ENCODE results near the gene MTHFSD. TPM values are rescaled to one million over a fixed set of nuclear protein-coding genes. Genes with fewer than 3 reads are reported as not detected.

MTHFSD gene
- total and polyA plus RNA-seq, 10 donors = 9.1 to 32.1 (median 18.0) TPM

DNA sequence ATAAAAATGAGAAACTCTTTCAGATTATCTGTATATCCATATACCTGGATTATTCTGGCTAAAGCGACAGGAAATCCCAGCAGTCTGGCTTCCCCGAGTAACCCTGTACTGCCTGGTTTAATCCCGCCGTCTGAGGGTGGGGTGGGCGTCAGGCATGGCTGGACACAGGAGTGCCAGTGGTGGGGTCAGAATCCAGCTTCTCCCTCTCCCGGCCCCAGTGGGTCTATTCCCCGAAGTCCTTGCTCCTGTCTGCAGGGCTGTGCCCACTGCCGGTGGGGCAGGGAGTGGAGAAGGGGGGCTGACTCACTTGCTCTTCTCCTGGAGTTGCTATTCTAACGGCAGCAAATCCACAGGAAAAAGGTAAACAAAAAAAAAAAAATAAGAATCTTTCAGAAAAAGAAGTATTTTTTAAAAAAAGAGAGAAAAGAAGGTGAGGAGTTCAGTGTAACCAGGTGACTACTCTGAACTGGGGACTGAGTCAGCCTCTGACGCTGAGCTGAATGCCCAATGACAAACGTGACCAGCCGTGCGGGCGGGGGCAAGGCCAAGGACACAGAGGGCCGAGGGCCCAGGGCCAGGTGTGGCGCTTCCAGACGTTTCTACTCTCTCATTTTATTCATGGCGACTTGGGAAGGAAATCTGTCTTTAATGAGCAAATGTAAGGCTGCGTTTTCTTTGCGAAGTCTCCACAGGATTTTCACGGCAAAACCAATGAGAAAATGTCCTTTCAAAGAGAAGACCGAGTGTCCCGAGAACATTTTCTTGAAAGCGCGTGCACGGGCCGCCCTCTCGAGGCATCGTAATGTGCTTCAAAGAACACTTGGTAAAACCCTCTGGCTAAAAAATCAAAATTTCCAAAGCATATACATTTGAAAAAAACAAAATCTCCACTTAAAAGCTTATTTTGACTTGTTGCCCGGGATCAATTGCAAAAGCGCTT is 24.5 kb downstream of the MTHFSD start:
- Histone ChIP-seq H3K36me3 (peaks cover 0 to 71% (median 24%) of the 10 kb centered on the region in 6 donors), H3K27ac (no peak overlapping the region), H3K9me3 (no peaks in the 10 kb centered on the region), H3K4me3 (no peak overlapping the region), H3K4me1 (no peaks in the 10 kb centered on the region), H3K27me3 (replicated peaks in 1 of 7) (no peaks in the 10 kb centered on the region)
- TF ChIP-seq POLR2A (IDR thresholded peaks at IDR 0.05) = no peak
- TF ChIP-seq POLR2AphosphoS5 (IDR thresholded peaks at IDR 0.05) = no peak
- TF ChIP-seq, protein P1, sequence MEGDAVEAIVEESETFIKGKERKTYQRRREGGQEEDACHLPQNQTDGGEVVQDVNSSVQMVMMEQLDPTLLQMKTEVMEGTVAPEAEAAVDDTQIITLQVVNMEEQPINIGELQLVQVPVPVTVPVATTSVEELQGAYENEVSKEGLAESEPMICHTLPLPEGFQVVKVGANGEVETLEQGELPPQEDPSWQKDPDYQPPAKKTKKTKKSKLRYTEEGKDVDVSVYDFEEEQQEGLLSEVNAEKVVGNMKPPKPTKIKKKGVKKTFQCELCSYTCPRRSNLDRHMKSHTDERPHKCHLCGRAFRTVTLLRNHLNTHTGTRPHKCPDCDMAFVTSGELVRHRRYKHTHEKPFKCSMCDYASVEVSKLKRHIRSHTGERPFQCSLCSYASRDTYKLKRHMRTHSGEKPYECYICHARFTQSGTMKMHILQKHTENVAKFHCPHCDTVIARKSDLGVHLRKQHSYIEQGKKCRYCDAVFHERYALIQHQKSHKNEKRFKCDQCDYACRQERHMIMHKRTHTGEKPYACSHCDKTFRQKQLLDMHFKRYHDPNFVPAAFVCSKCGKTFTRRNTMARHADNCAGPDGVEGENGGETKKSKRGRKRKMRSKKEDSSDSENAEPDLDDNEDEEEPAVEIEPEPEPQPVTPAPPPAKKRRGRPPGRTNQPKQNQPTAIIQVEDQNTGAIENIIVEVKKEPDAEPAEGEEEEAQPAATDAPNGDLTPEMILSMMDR (IDR thresholded peaks at IDR 0.05 in 8 of 11, conservative IDR thresholded peaks at IDR 0.05 in 3 of 11) = no peak
- intact Hi-C loops (cut with DNase I; ENCODE audit: low total_unique reads) = no loop called here
- no peak for DNase-seq
- 86 to 89% (median 87%) methylated on average over 31 of the region's 31 CpGs for WGBS, 5 donors

DNA sequence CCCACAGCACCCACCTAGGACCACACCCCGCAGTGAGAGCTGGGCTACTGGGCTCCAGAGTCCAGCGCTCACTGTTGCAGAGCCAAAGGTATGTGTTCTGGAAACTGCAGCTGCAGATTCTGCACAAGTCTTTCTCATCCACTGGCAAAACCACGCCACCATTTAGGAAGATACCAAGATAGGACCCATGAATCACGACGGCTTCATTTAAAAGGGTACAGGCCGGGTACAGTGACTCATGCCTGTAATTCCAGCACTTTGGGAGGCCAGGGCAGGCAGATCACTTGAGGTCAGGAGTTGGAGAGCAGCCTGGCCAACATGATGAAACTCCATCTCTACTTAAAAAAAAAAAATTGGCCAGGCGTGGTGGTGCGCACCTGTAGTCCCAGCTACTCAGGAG is 25.9 kb downstream of the MTHFSD start:
- Histone ChIP-seq H3K4me1 (no peaks in the 10 kb centered on the region), H3K27ac (no peak overlapping the region), H3K9me3 (no peaks in the 10 kb centered on the region), H3K27me3 (replicated peaks in 1 of 7) (peaks cover 0 to under 1% (median 0%) of the 10 kb centered on the region in 7 donors), H3K4me3 (no peak overlapping the region), H3K36me3 (peaks cover 0 to 57% (median 24%) of the 10 kb centered on the region in 6 donors)
- DNase-seq = no peak
- no peak for TF ChIP-seq POLR2AphosphoS5 (IDR thresholded peaks at IDR 0.05)
- no peak for TF ChIP-seq POLR2A (IDR thresholded peaks at IDR 0.05)
- TF ChIP-seq, protein P1 (IDR thresholded peaks at IDR 0.05 in 8 of 11, conservative IDR thresholded peaks at IDR 0.05 in 3 of 11) = no peak
- WGBS, 5 donors = 83 to 94% (median 90%) methylated on average over 8 of the region's 8 CpGs
- intact Hi-C loops (cut with DNase I; ENCODE audit: low total_unique reads) = loop anchor here (10.0 kb wide), 1 partner anchor 484 kb away; no protein-coding TSS in a partner anchor

DNA sequence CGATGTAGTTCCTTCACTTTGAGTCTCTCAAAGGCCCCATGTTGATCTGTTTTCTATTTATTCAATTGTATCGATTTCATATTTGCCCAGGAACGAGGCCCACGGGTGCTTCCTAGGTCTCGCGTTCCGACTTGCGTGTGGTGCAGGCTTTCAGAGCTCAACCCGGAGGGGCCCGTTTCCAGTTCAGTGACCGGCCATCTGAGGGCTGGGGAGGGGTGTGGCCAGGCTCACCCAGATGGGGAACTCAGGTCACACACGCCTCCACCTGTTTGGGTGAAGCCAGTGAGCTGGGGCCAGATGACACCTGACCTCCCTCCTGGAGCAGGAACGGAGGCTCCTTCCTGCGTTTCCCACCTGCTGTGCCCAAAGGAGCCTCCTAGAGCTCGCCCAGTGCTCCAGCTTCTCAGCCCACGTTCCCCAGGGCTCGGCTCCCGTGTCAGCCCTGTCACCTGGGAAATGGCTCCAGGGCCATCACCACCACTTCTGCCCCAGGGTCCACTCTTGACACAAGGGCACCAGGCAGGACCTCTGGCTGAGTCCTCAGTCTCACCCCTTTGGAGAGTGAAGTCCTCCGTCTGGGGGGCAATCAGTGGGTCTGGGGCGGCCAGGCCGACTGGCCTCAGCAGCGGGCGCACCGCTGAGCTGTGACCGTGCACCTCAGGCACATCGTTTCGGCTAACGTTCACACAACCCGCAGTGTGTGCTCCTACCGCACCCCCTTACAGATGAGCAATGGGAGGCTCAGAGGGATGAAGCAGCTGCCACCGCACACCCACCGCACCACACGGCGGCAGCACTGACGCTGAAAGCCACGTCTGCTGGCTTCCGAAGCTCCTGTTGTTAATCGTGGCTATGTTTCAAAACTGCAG is 26.7 kb downstream of the MTHFSD start:
- H3K27ac ChIP-seq = no peak overlapping the region
- peaks cover 0 to 49% (median 20%) of the 10 kb centered on the region in 6 donors for H3K36me3 ChIP-seq
- TF ChIP-seq POLR2AphosphoS5 (IDR thresholded peaks at IDR 0.05) (peak in 1 of 3 donors; percentile 31), POLR2A (IDR thresholded peaks at IDR 0.05) (no peak)
- TF ChIP-seq, protein P1 (IDR thresholded peaks at IDR 0.05 in 8 of 11, conservative IDR thresholded peaks at IDR 0.05 in 3 of 11) = no peak
- H3K4me3 ChIP-seq = no peak overlapping the region
- WGBS, 5 donors = 88 to 95% (median 94%) methylated on average over 27 to 38 of the region's 38 CpGs
- peaks cover 0 to 9% (median 0%) of the 10 kb centered on the region in 7 donors for H3K27me3 ChIP-seq (replicated peaks in 1 of 7)
- no peaks in the 10 kb centered on the region for H3K9me3 ChIP-seq
- DNase-seq = no peak
- H3K4me1 ChIP-seq = no peaks in the 10 kb centered on the region
- intact Hi-C loops (cut with DNase I; ENCODE audit: low total_unique reads) = loop anchor here (10.0 kb wide), 1 partner anchor 483 kb away; no protein-coding TSS in a partner anchor

Data from spleen (tissue), 11 donors.